Measurements from ENCODE around the gene STC2. TPM values are rescaled to one million over a fixed set of nuclear protein-coding genes. Genes with fewer than 3 reads are reported as not detected.

The STC2 gene
- total RNA-seq, 4 donors from 2014 or later = 0.90 to 3.9 (median 1.2) TPM

- no peak overlapping the region for H3K4me3 ChIP-seq
- no peak for TF ChIP-seq POLR2A (IDR thresholded peaks at IDR 0.05)
- TF ChIP-seq CTCF (IDR thresholded peaks at IDR 0.05) = no peak
- no peak for TF ChIP-seq EP300 (IDR thresholded peaks at IDR 0.05)
- peaks cover 0 to 29% (median 3%) of the 10 kb centered on the region in 4 donors for H3K4me1 ChIP-seq
- peaks cover 0 to 6% of the 10 kb centered on the region in 2 donors for H3K27me3 ChIP-seq
- no peaks in the 10 kb centered on the region for H3K36me3 ChIP-seq
- no peak for DNase-seq (ENCODE audit: low spot score in 2 of 2)
- WGBS, 2 donors = 75 to 85% methylated on average over 7 of the region's 7 CpGs
- no peaks in the 10 kb centered on the region for H3K9me3 ChIP-seq
- no peak overlapping the region for H3K27ac ChIP-seq
These were observed 9.2 kb downstream of the STC2 start for GRCh38 chr5:173318881-173319620.

GRCh38 chr5:173318330-173318729, 9.9 kb downstream of the STC2 start:
- no peak for DNase-seq (ENCODE audit: low spot score in 2 of 2)
- Histone ChIP-seq H3K27me3 (peaks cover 0 to 6% of the 10 kb centered on the region in 2 donors), H3K4me3 (no peak overlapping the region), H3K9me3 (no peaks in the 10 kb centered on the region), H3K4me1 (peaks cover 0 to 25% (median 3%) of the 10 kb centered on the region in 4 donors), H3K36me3 (no peaks in the 10 kb centered on the region), H3K27ac (no peak overlapping the region)
- no peak for TF ChIP-seq POLR2A (IDR thresholded peaks at IDR 0.05)
- TF ChIP-seq CTCF (IDR thresholded peaks at IDR 0.05) = no peak
- no peak for TF ChIP-seq EP300 (IDR thresholded peaks at IDR 0.05)
- WGBS, 2 donors = 96 to 100% methylated on average over 2 of the region's 2 CpGs

GRCh38 chr5:173317852-173318251, 10.4 kb downstream of the STC2 start:
- Histone ChIP-seq H3K27ac (no peak overlapping the region), H3K4me3 (no peak overlapping the region), H3K4me1 (peaks cover 0 to 25% (median 3%) of the 10 kb centered on the region in 4 donors), H3K9me3 (no peaks in the 10 kb centered on the region), H3K27me3 (peaks cover 0 to 6% of the 10 kb centered on the region in 2 donors), H3K36me3 (no peaks in the 10 kb centered on the region)
- TF ChIP-seq CTCF (IDR thresholded peaks at IDR 0.05) (no peak), POLR2A (IDR thresholded peaks at IDR 0.05) (no peak), EP300 (IDR thresholded peaks at IDR 0.05) (no peak)
- no peak for DNase-seq (ENCODE audit: low spot score in 2 of 2)
- WGBS, 2 donors = 94 to 95% methylated on average over 17 to 18 of the region's 18 CpGs

GRCh38 chr5:173317091-173317730, 11.0 kb downstream of the STC2 start:
- Histone ChIP-seq H3K9me3 (no peaks in the 10 kb centered on the region), H3K27ac (no peak overlapping the region), H3K4me3 (no peak overlapping the region), H3K27me3 (peaks cover 0 to 6% of the 10 kb centered on the region in 2 donors), H3K36me3 (no peaks in the 10 kb centered on the region), H3K4me1 (peaks cover 0 to 25% (median 3%) of the 10 kb centered on the region in 4 donors)
- no peak for TF ChIP-seq POLR2A (IDR thresholded peaks at IDR 0.05)
- TF ChIP-seq CTCF (IDR thresholded peaks at IDR 0.05) = no peak
- TF ChIP-seq EP300 (IDR thresholded peaks at IDR 0.05) = no peak
- no peak for DNase-seq (ENCODE audit: low spot score in 2 of 2)
- WGBS, 2 donors = 93 to 94% methylated on average over 23 of the region's 23 CpGs
